ENCODE measurements around the gene TM9SF3. TPM values are rescaled to one million over a fixed set of nuclear protein-coding genes. Genes with fewer than 3 reads are reported as not detected.
A peak's percentile ranks its signal among the peaks of the same experiment; 100 is the strongest.
"Not testable (repeated sequence)": the region's sequence is repeated elsewhere in the genome, so short reads cannot be mapped to it uniquely, and the experiment has no call there.

The TM9SF3 gene
- total RNA-seq, 2 donors from 2014 or later = 46.0 to 46.7 TPM

DNA sequence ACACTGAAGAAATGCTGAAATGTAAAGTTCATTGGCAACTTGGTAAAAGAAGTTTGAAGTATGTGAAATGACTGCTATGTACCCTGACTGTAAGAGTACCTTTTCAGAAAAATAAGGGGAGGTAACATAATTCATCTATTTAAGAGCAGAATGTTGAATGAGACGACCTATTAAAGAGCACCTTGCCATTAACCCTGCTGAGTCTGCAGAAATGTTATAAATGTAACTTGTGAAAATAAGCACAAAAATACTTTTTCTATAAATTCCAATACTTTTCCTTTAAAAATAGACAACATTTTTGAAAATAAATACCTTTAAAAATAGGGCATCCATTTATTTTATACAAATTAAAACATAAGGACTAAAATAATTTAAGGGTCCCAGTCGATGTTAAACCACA is 7.7 kb downstream of the TM9SF3 start:
- Histone ChIP-seq H3K27ac (peak overlapping the region in 1 of 2 donors; percentile 33), H3K4me1 (peaks cover 0 to 69% of the 10 kb centered on the region in 2 donors), H3K27me3 (no peaks in the 10 kb centered on the region), H3K9me3 (no peaks in the 10 kb centered on the region), H3K36me3 (peaks cover 13% of the 10 kb centered on the region), H3K4me3 (no peak overlapping the region)
- TF ChIP-seq, protein P1, sequence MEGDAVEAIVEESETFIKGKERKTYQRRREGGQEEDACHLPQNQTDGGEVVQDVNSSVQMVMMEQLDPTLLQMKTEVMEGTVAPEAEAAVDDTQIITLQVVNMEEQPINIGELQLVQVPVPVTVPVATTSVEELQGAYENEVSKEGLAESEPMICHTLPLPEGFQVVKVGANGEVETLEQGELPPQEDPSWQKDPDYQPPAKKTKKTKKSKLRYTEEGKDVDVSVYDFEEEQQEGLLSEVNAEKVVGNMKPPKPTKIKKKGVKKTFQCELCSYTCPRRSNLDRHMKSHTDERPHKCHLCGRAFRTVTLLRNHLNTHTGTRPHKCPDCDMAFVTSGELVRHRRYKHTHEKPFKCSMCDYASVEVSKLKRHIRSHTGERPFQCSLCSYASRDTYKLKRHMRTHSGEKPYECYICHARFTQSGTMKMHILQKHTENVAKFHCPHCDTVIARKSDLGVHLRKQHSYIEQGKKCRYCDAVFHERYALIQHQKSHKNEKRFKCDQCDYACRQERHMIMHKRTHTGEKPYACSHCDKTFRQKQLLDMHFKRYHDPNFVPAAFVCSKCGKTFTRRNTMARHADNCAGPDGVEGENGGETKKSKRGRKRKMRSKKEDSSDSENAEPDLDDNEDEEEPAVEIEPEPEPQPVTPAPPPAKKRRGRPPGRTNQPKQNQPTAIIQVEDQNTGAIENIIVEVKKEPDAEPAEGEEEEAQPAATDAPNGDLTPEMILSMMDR (IDR thresholded peaks at IDR 0.05) = no peak
- DNase-seq (ENCODE audit: low spot score) = no peak

- TF ChIP-seq, protein P1 (IDR thresholded peaks at IDR 0.05) = no peak
- H3K4me1 ChIP-seq = peaks cover 0 to 67% of the 10 kb centered on the region in 2 donors
- H3K36me3 ChIP-seq = peaks cover 13% of the 10 kb centered on the region
- no peaks in the 10 kb centered on the region for H3K9me3 ChIP-seq
- no peak for DNase-seq (ENCODE audit: low spot score)
- H3K27me3 ChIP-seq = no peaks in the 10 kb centered on the region
- no peak overlapping the region for H3K27ac ChIP-seq
- no peak overlapping the region for H3K4me3 ChIP-seq
These were observed 8.2 kb downstream of the TM9SF3 start for GRCh38 chr10:96578633-96579032.

DNA sequence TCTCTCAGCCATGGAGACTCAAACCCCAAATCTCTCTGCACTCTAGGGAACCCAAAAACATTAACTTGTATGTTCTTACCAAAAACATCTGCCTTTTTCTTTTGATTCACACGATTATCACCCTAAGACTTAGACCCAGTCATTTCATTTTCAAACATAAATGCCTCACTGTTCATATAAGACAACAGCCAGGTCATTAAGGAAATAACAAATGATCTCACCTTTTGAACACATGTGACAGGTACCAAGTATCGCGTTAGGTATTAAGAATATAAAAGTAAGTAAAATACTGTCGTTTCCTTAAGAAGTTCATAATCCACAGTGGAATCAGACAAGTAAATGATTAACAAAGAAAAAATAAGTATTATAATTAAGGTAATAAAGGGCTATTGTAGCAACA is 8.8 kb downstream of the TM9SF3 start:
- peaks cover 0 to 67% of the 10 kb centered on the region in 2 donors for H3K4me1 ChIP-seq
- H3K27ac ChIP-seq = no peak overlapping the region
- H3K4me3 ChIP-seq = no peak overlapping the region
- DNase-seq (ENCODE audit: low spot score) = no peak
- TF ChIP-seq, protein P1 (IDR thresholded peaks at IDR 0.05) = no peak
- H3K9me3 ChIP-seq = no peaks in the 10 kb centered on the region
- peaks cover 13% of the 10 kb centered on the region for H3K36me3 ChIP-seq
- H3K27me3 ChIP-seq = no peaks in the 10 kb centered on the region

- no peak for DNase-seq (ENCODE audit: low spot score)
- Histone ChIP-seq H3K27ac (no peak overlapping the region), H3K9me3 (no peaks in the 10 kb centered on the region), H3K4me1 (peaks cover 0 to 67% of the 10 kb centered on the region in 2 donors), H3K27me3 (no peaks in the 10 kb centered on the region), H3K36me3 (peaks cover 13% of the 10 kb centered on the region), H3K4me3 (no peak overlapping the region)
- TF ChIP-seq, protein P1 (IDR thresholded peaks at IDR 0.05) = no peak
These were observed 9.7 kb downstream of the TM9SF3 start for GRCh38 chr10:96577069-96577468.

- Histone ChIP-seq H3K4me3 (no peak overlapping the region), H3K9me3 (no peaks in the 10 kb centered on the region), H3K27ac (no peak overlapping the region), H3K4me1 (peaks cover 0 to 67% of the 10 kb centered on the region in 2 donors), H3K36me3 (peaks cover 13% of the 10 kb centered on the region), H3K27me3 (no peaks in the 10 kb centered on the region)
- TF ChIP-seq, protein P1 (IDR thresholded peaks at IDR 0.05) = no peak
- no peak for DNase-seq (ENCODE audit: low spot score)
These were observed 10.4 kb downstream of the TM9SF3 start for GRCh38 chr10:96576277-96576980.

GRCh38 chr10:96574564-96574963 is 12.2 kb downstream of the TM9SF3 start:
- not testable (repeated sequence) for H3K27ac ChIP-seq; DNase-seq (ENCODE audit: low spot score); H3K27me3 ChIP-seq; H3K4me3 ChIP-seq; H3K9me3 ChIP-seq
- H3K36me3 ChIP-seq = peaks cover 13% of the 10 kb centered on the region
- peaks cover 0 to 59% of the 10 kb centered on the region in 2 donors for H3K4me1 ChIP-seq
